OCI-LY1 (cell line): Measurements from ENCODE around the gene FBLN7.
A peak's percentile ranks its signal among the peaks of the same experiment; 100 is the strongest.

ENCODE experiments used
- H2AFZ ChIP-seq: fragments of 200-600 bp; sonication (generic), shearing (Covaris generic); 2 replicates; pipeline ENCODE4 v1.6.0; 2014; ENCODE audit warnings: antibody characterized with exemption, mild to moderate bottlenecking, low read length
- H3F3A ChIP-seq: fragments of 200-600 bp; sonication (generic), shearing (Covaris generic); 2 replicates; pipeline ENCODE4 v1.6.0; 2014; ENCODE audit warnings: mild to moderate bottlenecking, antibody characterized with exemption, low read length, moderate library complexity; ENCODE audit not compliant: insufficient read depth
- H3K27ac ChIP-seq: fragments of 200-600 bp; sonication (generic); 2 replicates; pipeline ENCODE4 v1.5.1; 2014; ENCODE audit warnings: low read length, mixed run types, mild to moderate bottlenecking, low read depth; ENCODE audit not compliant: poor library complexity, severe bottlenecking
- H3K27me3 ChIP-seq: fragments of 200-600 bp; sonication (generic); 2 replicates; pipeline ENCODE4 v1.6.0; 2014; ENCODE audit warnings: antibody characterized with exemption, mild to moderate bottlenecking, low read length, moderate library complexity; ENCODE audit not compliant: insufficient read depth
- H3K36me3 ChIP-seq: fragments of 200-600 bp; sonication (generic); 2 replicates; pipeline ENCODE4 v1.6.1; 2014; ENCODE audit warnings: mild to moderate bottlenecking, antibody characterized with exemption, low read length, moderate library complexity, mixed read lengths; ENCODE audit not compliant: insufficient read depth
- H3K4me1 ChIP-seq: fragments of 200-600 bp; sonication (generic); 2 replicates; pipeline ENCODE4 v1.5.1; 2014; ENCODE audit warnings: mild to moderate bottlenecking, low read length, moderate library complexity; ENCODE audit not compliant: insufficient read depth, severe bottlenecking
- H3K4me2 ChIP-seq: fragments of 200-600 bp; sonication (generic), shearing (Covaris generic); 2 replicates; pipeline ENCODE4 v1.6.1; 2014; ENCODE audit warnings: low read length
- H3K4me3 ChIP-seq: fragments of 200-600 bp; sonication (generic); 2 replicates; pipeline ENCODE4 v1.5.1; 2014; ENCODE audit warnings: low read length, low read depth, mild to moderate bottlenecking, mixed read lengths; ENCODE audit not compliant: poor library complexity, severe bottlenecking
- H3K79me2 ChIP-seq: fragments of 200-600 bp; shearing (Covaris generic); 2 replicates; pipeline ENCODE4 v1.6.1; 2016; ENCODE audit warnings: mixed run types, low read length, mixed read lengths; ENCODE audit not compliant: insufficient read depth
- H3K9ac ChIP-seq: fragments of 200-600 bp; sonication (generic), shearing (Covaris generic); 2 replicates; pipeline ENCODE4 v1.6.1; 2014; ENCODE audit warnings: mild to moderate bottlenecking, low read length, mixed read lengths
- H3K9me2 ChIP-seq: fragments of 200-600 bp; sonication (generic), shearing (Covaris generic); 2 replicates; pipeline ENCODE4 v1.6.1; 2014; ENCODE audit warnings: low read depth, mild to moderate bottlenecking, low read length, mixed read lengths
- H3K9me3 ChIP-seq: fragments of 200-600 bp; shearing (Covaris generic); 2 replicates; pipeline ENCODE4 v1.6.1; 2014; ENCODE audit warnings: low read length, mixed read lengths
- H4K20me1 ChIP-seq: fragments of 200-600 bp; sonication (generic), shearing (Covaris generic); 2 replicates; pipeline ENCODE4 v1.6.0; 2016; ENCODE audit warnings: mild to moderate bottlenecking, low read length; ENCODE audit not compliant: insufficient read depth
- EZH2 ChIP-seq: fragments of 200-600 bp; sonication (generic), shearing (Covaris generic); IDR thresholded peaks from 2 replicates; pipeline ENCODE4 v1.8.0; 2017; ENCODE audit warnings: borderline replicate concordance, mixed run types, mild to moderate bottlenecking, antibody characterized with exemption, low read length, moderate library complexity, mixed read lengths
- TF ChIP-seq, protein P1 (sequence below): fragments of 200-600 bp; sonication (generic), shearing (Covaris generic); IDR thresholded peaks from 2 replicates; pipeline ENCODE4 v1.5.1; 2017; ENCODE audit warnings: mild to moderate bottlenecking, antibody characterized with exemption, low read length, moderate library complexity, mixed read lengths

FBLN7 gene

DNA sequence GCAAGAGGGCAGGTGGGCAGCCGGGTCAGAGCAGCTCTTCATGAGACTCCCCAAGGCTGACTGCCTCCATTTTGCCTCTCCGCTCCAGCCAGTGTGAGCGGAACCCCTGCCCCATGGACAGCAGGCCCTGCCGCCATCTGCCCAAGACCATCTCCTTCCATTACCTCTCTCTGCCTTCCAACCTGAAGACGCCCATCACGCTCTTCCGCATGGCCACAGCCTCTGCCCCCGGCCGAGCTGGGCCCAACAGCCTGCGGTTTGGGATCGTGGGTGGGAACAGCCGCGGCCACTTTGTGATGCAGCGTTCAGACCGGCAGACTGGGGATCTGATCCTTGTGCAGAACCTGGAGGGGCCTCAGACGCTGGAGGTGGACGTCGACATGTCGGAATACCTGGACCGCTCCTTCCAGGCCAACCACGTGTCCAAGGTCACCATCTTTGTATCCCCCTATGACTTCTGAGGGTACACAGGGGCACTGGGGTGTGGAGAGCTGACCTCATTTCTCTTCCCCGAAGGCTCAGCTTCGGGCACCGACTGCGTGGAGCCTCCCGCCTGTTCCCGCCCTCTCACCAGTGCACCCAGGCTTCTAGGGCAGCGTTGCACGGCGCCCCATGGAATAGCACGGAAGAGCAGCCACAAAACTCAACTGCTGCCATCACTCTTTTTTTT lies 49.0 kb downstream of the FBLN7 start:
- H3K27me3 ChIP-seq, result no peaks in the 10 kb centered on the region
- H3K9me3 ChIP-seq, result no peaks in the 10 kb centered on the region
- H4K20me1 ChIP-seq, result no peaks in the 10 kb centered on the region
- 0 out of 2 replicates have a peak, but pooled peaks cover 5% of the 10 kb centered on the region for H3F3A ChIP-seq
- no peaks in the 10 kb centered on the region for H3K79me2 ChIP-seq
- no peaks in the 10 kb centered on the region for H3K9me2 ChIP-seq
- peak overlapping the region; percentile 37; the same call in 1 of the 2 replicates for H3K4me2 ChIP-seq
- H3K4me3 ChIP-seq, result no peak overlapping the region
- no peaks in the 10 kb centered on the region for H3K36me3 ChIP-seq
- H3K27ac ChIP-seq, result peak overlapping the region; percentile 50
- H2AFZ ChIP-seq, result peak overlapping the region; percentile 39; the same call in 1 of the 2 replicates
- no peak for TF ChIP-seq EZH2
- TF ChIP-seq, protein P1, sequence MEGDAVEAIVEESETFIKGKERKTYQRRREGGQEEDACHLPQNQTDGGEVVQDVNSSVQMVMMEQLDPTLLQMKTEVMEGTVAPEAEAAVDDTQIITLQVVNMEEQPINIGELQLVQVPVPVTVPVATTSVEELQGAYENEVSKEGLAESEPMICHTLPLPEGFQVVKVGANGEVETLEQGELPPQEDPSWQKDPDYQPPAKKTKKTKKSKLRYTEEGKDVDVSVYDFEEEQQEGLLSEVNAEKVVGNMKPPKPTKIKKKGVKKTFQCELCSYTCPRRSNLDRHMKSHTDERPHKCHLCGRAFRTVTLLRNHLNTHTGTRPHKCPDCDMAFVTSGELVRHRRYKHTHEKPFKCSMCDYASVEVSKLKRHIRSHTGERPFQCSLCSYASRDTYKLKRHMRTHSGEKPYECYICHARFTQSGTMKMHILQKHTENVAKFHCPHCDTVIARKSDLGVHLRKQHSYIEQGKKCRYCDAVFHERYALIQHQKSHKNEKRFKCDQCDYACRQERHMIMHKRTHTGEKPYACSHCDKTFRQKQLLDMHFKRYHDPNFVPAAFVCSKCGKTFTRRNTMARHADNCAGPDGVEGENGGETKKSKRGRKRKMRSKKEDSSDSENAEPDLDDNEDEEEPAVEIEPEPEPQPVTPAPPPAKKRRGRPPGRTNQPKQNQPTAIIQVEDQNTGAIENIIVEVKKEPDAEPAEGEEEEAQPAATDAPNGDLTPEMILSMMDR, result no peak
- peaks cover 35% of the 10 kb centered on the region for H3K4me1 ChIP-seq
- no peak overlapping the region for H3K9ac ChIP-seq

GRCh38 chr2:112187805-112188596 lies 49.8 kb downstream of the FBLN7 start:
- Histone ChIP-seq H3K27me3 (no peaks in the 10 kb centered on the region), H3K9ac (peak overlapping the region; percentile 8; the same call in 1 of the 2 replicates), H2AFZ (peak overlapping the region; percentile 39)

GRCh38 chr2:112189001-112189556 lies 50.9 kb downstream of the FBLN7 start:
- Histone ChIP-seq H3K79me2 (no peaks in the 10 kb centered on the region), H2AFZ (no peak overlapping the region), H3K4me1 (peaks cover 24% of the 10 kb centered on the region), H3K27ac (peak overlapping the region; percentile 50), H3K9me3 (no peaks in the 10 kb centered on the region), H3K9me2 (no peaks in the 10 kb centered on the region), H3K27me3 (no peaks in the 10 kb centered on the region), H3K36me3 (no peaks in the 10 kb centered on the region), H4K20me1 (no peaks in the 10 kb centered on the region), H3F3A (0 out of 2 replicates have a peak, but pooled peaks cover 5% of the 10 kb centered on the region), H3K9ac (no peak overlapping the region), H3K4me2 (no peak overlapping the region), H3K4me3 (no peak overlapping the region)
- TF ChIP-seq, protein P1, result no peak
- no peak for TF ChIP-seq EZH2

More at GRCh38 chr2:112187805-112188596, 49.8 kb downstream of the FBLN7 start:
- H3K27ac ChIP-seq, result peak overlapping the region; percentile 50
- H3K4me3 ChIP-seq, result no peak overlapping the region
- no peaks in the 10 kb centered on the region for H3K9me2 ChIP-seq
- no peaks in the 10 kb centered on the region for H3K79me2 ChIP-seq
- H3K4me1 ChIP-seq, result peaks cover 27% of the 10 kb centered on the region
- no peaks in the 10 kb centered on the region for H3K36me3 ChIP-seq
- 0 out of 2 replicates have a peak, but pooled peaks cover 5% of the 10 kb centered on the region for H3F3A ChIP-seq
- no peaks in the 10 kb centered on the region for H4K20me1 ChIP-seq
- TF ChIP-seq, protein P1, result no peak
- no peak for TF ChIP-seq EZH2
- no peaks in the 10 kb centered on the region for H3K9me3 ChIP-seq
- peak overlapping the region; percentile 37 for H3K4me2 ChIP-seq
